GM12874 (cell line): ENCODE results near the gene S100A12.

ENCODE experiments used
- CTCF ChIP-seq: IDR thresholded peaks from 2 replicates; pipeline ENCODE4 v1.5.1; 2011; ENCODE audit warnings: low read depth, mild to moderate bottlenecking, control low read depth, low read length, moderate library complexity; ENCODE audit not compliant: insufficient read depth

The S100A12 gene

DNA sequence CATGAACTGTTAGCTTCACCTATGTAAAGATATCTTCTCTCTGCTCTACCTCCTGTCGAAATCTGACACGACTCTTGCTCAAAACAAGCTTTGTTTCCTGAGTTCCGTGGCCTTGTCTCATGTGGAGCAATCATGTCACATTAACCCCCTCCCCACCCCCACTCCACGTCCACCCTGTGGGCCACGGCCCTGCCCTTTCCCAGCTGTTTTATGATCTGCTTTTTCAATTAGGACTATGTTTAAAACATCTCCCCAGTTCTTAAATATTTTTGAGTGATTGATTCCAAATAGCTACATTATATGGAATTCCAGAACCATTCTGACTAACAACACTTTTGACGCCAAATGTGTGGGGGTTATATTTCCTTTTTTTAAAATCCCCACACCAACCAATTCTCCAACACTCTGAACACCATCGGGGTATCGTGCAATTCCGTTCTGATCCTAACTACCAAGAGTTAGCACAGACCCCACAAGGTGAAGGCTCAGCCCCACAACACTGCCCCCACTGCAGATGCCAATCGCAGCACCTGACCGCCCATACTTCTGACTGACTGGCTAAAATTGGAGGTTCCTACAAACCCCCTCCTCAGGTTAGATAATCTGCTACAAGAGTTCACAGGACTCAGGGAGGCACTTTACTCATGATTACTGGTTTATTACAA is 28.1 kb upstream of the S100A12 start:
- TF ChIP-seq CTCF = no peak

GRCh38 chr1:153402226-153402625 is 26.8 kb upstream of the S100A12 start:
- TF ChIP-seq CTCF = no peak

- no peak for TF ChIP-seq CTCF
These were observed 26.0 kb upstream of the S100A12 start for GRCh38 chr1:153401461-153401860.

DNA sequence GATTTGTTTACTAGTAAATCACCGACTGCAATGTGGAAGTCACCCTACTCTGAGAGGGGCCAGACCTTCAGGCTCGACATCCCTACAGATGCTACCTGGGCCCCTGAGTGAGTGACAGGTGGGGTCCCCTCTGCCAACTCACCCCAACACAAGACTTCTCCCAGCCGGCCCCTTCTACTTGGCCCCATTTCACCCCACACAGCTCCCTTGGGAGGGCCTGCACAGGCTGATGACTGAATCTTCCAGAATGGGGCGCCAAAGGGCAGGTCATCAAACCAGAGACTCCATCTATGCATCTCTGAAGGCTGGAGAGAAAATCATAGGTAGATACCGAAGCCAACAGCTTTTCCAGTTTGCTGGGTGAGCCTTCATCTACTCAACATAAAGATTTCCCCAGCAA is 24.8 kb upstream of the S100A12 start:
- TF ChIP-seq CTCF = no peak

DNA sequence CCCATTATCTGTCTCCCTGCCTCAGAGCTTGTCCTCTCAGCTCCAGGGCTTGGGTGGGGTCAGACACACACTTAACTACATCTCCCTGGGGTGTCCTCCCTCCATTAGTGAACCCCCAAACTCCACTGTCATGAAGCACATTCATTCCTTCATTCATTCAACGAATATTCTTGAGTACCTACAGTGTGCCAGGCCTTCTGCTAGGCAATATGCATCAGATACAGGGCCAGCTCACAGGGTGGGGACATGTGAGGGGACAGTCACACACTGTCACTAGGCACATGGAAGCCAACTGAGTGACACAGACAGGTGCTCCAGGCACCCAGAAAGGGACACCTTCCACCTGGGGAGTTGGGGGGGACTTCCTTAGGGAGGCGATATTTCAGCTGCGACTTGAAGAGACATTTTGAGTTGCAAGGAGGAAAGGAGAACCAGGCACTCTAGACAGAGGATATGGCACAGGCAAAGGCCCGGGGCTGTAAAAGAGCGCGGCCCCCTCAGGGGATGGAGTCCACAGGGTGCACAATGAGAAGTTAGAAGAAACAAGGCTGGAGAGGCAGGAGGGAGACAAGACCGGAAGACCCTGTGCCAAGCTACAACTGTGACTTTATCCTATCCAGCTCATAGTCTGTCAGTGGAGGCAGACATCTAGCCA is 24.1 kb upstream of the S100A12 start:
- TF ChIP-seq CTCF = no peak

DNA sequence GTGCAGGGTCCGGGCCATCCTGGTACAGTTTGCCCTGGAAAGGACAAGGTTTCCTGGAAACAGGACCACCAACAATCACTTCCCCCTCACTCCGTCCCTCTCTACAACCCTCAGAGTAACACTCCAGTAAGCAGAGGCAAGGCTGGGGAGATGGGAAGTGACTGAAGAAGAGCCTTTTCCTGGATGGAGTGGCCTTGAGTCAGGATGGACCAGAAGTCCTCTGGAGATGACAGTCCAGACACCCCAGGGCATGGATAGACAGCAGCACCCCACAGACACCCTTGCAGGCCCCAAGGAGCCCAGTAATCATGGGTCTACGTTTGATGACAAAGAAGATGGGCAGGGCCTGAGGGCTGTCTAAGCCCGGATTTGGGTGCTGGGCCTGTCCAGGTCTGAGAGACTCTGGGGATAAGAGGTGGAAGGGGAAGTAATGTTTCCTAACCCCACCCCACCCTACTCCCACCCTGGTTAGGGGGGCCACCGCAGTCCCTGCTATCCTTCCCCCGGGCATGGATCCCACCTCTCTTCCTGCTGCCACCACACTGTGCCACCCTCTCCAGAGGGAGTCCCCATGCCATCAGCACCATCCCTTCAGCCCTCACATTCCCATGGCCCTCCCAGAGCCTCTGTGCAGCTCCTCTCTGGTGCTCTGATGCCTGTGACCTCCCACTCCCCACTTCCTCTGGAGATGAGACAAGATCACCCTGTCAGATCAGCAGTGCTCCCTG is 22.7 kb upstream of the S100A12 start:
- no peak for TF ChIP-seq CTCF

DNA sequence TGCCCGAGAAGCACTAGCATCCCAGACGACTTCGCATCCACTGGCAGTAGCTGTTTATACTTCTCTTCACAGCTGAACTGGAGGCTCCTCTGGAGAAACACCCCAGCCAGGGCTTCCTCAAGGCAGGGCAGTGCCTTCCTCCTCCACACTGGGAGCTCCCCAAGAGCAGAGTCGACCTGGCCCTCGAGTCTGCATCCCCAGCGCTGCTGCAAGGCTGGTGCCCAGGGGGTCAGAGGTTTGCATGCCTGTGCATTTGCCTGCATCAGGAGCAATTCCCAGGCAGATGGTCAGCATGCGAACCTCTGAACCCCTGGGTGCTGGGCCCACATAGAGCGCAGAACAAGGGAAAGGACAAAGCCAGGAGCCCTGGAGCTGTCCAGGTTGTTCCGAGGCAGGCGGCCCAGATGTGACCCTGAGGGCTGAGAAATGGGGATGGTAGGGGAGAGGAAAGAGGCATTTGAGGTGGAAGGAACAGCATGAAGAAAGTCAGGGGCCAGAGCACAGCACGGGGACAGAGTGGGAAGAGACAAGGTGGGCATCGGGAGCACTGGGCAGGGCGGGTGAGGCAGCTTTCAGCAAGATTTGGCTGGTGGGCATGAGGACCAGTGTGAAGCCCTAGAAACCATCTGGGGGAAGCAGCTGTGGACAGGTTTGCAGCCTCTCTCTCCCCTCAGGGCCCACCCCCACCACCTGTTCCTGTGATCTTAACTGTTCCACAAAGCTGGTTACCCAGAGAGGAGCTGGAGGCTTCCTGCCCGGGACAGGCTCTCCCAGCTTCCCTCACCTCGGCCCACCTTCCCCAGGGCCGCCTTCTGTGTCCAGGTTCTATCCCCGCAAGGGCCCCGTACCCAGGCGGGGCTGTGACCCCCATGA is 21.9 kb upstream of the S100A12 start:
- TF ChIP-seq CTCF = no peak
